DOHH2 (cell line): ENCODE measurements around the gene RILPL1.

Source experiments
- H3F3A ChIP-seq: fragments of 200-600 bp; sonication (generic), shearing (Covaris generic); 2 replicates; pipeline ENCODE4 v1.6.0; 2016; ENCODE audit warnings: antibody characterized with exemption, mild to moderate bottlenecking; ENCODE audit not compliant: control insufficient read depth, insufficient read depth
- H3K27ac ChIP-seq: fragments of 200-600 bp; sonication (generic); 2 replicates; pipeline ENCODE4 v1.5.1; 2014; ENCODE audit warnings: low read depth, mild to moderate bottlenecking, low read length, moderate library complexity
- H3K27me3 ChIP-seq: fragments of 200-600 bp; sonication (generic); 2 replicates; pipeline ENCODE4 v1.6.1; 2014; ENCODE audit warnings: mild to moderate bottlenecking, low read length, mixed read lengths; ENCODE audit not compliant: control insufficient read depth
- H3K36me3 ChIP-seq: fragments of 200-600 bp; sonication (generic); 2 replicates; pipeline ENCODE4 v1.6.1; 2014; ENCODE audit warnings: mild to moderate bottlenecking, low read length, moderate library complexity, mixed read lengths; ENCODE audit not compliant: control insufficient read depth
- H3K4me1 ChIP-seq: fragments of 200-600 bp; sonication (generic); 2 replicates; pipeline ENCODE4 v1.6.1; 2014; ENCODE audit warnings: mild to moderate bottlenecking, low read length, mixed read lengths; ENCODE audit not compliant: control insufficient read depth
- H3K4me2 ChIP-seq: fragments of 200-600 bp; sonication (generic); 2 replicates; pipeline ENCODE4 v1.6.0; 2014; ENCODE audit warnings: mild to moderate bottlenecking, low read length, moderate library complexity
- H3K4me3 ChIP-seq: fragments of 200-600 bp; sonication (generic); 2 replicates; pipeline ENCODE4 v1.5.1; 2014; ENCODE audit warnings: mild to moderate bottlenecking, low read length, mixed read lengths
- H3K79me2 ChIP-seq: fragments of 200-600 bp; sonication (generic); 2 replicates; pipeline ENCODE4 v1.6.1; 2014; ENCODE audit warnings: mild to moderate bottlenecking, low read length, mixed read lengths; ENCODE audit not compliant: control insufficient read depth
- H3K9me2 ChIP-seq: fragments of 200-600 bp; sonication (generic); replicated peaks from 2 replicates; pipeline ENCODE4 v1.6.1; 2014; ENCODE audit warnings: mild to moderate bottlenecking, low read length, mixed read lengths; ENCODE audit not compliant: control insufficient read depth
- H3K9me3 ChIP-seq: fragments of 200-600 bp; sonication (generic); 2 replicates; pipeline ENCODE4 v1.6.1; 2014; ENCODE audit warnings: antibody characterized with exemption, low read length, mixed read lengths; ENCODE audit not compliant: control insufficient read depth, insufficient read depth
- H4K20me1 ChIP-seq: fragments of 200-600 bp; sonication (generic); 2 replicates; pipeline ENCODE4 v1.6.0; 2014; ENCODE audit warnings: low read depth, mild to moderate bottlenecking, antibody characterized with exemption, low read length, moderate library complexity; ENCODE audit not compliant: control insufficient read depth, insufficient read depth
- EZH2phosphoT487 ChIP-seq: fragments of 200-600 bp; sonication (generic); IDR thresholded peaks from 2 replicates; pipeline ENCODE4 v1.6.1; 2017; ENCODE audit warnings: borderline replicate concordance, mild to moderate bottlenecking, antibody characterized with exemption, low read length, moderate library complexity, mixed read lengths
- TF ChIP-seq, protein P1 (sequence below): fragments of 200-600 bp; sonication (generic); IDR thresholded peaks from one replicate; pipeline ENCODE4 v1.5.1; 2014; ENCODE audit warnings: antibody characterized with exemption, mild to moderate bottlenecking, low read depth, low read length; ENCODE audit not compliant: poor library complexity, severe bottlenecking

Gene RILPL1

DNA sequence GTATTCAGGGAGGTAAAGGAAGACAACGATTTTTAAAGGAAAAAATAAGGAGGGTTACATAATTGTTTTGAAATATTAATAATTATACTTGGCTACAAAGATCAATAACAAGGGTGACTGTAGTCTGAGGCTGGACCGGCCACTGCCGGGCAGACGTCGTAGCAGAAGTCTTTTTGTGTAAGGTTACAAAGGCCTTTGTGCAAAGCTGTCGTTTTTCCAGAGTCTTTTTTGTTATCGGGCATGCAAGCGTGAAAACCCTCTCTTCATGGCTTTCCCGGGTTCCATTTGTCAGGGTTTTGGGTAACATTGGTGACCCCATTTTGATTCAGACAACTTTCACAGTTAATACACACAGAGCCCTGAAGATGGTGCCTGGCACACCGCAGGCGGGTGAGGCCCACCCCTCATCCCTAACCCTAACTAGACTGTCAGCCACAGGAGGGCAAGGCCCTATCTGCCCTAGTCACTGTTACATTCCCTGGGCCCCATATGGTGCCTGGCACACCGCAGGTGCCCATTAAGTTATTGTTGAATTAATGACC, 31.3 kb downstream of the RILPL1 start:
- Histone ChIP-seq H3K27ac (no peak overlapping the region), H3F3A (no peaks in the 10 kb centered on the region), H3K79me2 (no peaks in the 10 kb centered on the region), H3K9me2 (no peaks in the 10 kb centered on the region), H3K4me1 (no peaks in the 10 kb centered on the region), H3K36me3 (no peaks in the 10 kb centered on the region), H3K4me2 (no peak overlapping the region), H3K9me3 (no peaks in the 10 kb centered on the region), H4K20me1 (no peaks in the 10 kb centered on the region), H3K4me3 (no peak overlapping the region), H3K27me3 (no peaks in the 10 kb centered on the region)
- TF ChIP-seq, protein P1, sequence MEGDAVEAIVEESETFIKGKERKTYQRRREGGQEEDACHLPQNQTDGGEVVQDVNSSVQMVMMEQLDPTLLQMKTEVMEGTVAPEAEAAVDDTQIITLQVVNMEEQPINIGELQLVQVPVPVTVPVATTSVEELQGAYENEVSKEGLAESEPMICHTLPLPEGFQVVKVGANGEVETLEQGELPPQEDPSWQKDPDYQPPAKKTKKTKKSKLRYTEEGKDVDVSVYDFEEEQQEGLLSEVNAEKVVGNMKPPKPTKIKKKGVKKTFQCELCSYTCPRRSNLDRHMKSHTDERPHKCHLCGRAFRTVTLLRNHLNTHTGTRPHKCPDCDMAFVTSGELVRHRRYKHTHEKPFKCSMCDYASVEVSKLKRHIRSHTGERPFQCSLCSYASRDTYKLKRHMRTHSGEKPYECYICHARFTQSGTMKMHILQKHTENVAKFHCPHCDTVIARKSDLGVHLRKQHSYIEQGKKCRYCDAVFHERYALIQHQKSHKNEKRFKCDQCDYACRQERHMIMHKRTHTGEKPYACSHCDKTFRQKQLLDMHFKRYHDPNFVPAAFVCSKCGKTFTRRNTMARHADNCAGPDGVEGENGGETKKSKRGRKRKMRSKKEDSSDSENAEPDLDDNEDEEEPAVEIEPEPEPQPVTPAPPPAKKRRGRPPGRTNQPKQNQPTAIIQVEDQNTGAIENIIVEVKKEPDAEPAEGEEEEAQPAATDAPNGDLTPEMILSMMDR, result no peak
- TF ChIP-seq EZH2phosphoT487, result no peak

DNA sequence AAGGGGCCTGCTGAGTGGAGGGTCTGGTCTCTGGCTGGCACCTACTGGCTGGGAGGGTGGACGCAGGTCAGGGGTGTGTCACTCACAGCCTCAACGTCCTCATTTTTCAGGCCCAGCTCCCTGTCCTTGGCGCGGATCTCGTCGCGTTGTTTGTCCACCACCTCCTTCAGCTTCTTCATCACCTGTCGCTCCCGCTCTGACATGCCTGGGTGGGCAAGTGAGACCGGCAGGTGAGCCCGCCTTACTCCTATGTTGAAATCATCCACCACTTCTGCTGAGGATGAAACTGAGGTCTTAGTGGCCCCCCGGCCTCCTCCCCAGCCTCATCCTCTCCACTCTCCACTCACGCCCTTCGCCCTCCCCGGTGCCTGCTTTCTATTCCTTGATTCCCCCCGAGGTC, 34.2 kb downstream of the RILPL1 start:
- Histone ChIP-seq H3K27ac (no peak overlapping the region), H3F3A (no peaks in the 10 kb centered on the region), H3K4me1 (no peaks in the 10 kb centered on the region), H3K4me3 (no peak overlapping the region), H3K36me3 (no peaks in the 10 kb centered on the region), H4K20me1 (no peaks in the 10 kb centered on the region), H3K9me3 (no peaks in the 10 kb centered on the region), H3K79me2 (no peaks in the 10 kb centered on the region), H3K27me3 (peaks cover 5% of the 10 kb centered on the region; the same call in 1 of the 2 replicates), H3K9me2 (no peaks in the 10 kb centered on the region), H3K4me2 (no peak overlapping the region)
- TF ChIP-seq, protein P1, result no peak
- no peak for TF ChIP-seq EZH2phosphoT487

DNA sequence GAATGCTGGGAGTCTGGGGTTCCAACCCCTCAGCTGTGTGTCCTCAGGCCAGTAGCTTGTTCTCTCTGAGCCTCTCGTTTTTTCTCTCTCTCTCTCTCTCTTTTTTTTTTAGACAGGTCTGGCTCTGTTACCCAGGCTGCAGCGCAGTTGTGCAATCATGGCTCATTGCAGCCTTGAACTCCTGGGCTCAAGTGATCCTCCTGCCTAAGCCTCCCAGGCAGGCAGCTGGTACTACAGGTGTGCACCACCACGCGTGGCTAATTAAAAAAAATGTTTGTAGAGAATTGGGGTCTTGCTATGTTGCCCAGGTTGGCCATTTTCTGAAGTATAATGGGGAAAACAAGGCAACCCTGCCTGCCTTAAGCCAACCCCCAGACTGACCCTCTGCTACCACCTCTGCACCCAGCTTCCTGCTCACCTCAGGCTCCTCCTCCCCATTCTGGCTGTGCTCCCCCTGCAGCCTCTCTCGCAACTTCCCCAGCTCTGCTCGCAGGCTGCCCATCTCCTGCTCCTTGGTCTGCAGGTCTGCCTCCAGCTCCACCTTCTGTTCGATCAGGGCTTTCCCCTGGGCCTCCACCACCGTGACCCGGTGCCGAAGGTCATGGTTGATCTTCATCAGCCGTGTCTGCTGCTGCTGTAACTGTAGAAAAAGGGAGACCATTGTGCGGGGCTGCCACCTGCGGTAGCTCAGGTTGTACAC, 35.2 kb downstream of the RILPL1 start:
- Histone ChIP-seq H3K4me2 (no peak overlapping the region), H3K27me3 (peaks cover 5% of the 10 kb centered on the region; the same call in 1 of the 2 replicates), H3K36me3 (no peaks in the 10 kb centered on the region), H3K79me2 (no peaks in the 10 kb centered on the region), H3F3A (no peaks in the 10 kb centered on the region), H3K27ac (no peak overlapping the region), H3K9me2 (no peaks in the 10 kb centered on the region), H3K4me3 (no peak overlapping the region), H3K4me1 (no peaks in the 10 kb centered on the region), H4K20me1 (no peaks in the 10 kb centered on the region), H3K9me3 (no peaks in the 10 kb centered on the region)
- TF ChIP-seq, protein P1, result no peak
- TF ChIP-seq EZH2phosphoT487, result no peak
